Upper lobe of left lung (tissue), 6 donors: Measurements from ENCODE around the gene NTNG2. TPM values are rescaled to one million over a fixed set of nuclear protein-coding genes. Genes with fewer than 3 reads are reported as not detected.

Experiments
- ATAC-seq, 2 donors: fragments of 200-7000 bp; cut with Tn5 transposase; one replicate each; pipeline ENCODE4 v1.9.1; 2022; ENCODE audit warnings: mild to moderate bottlenecking in 2 of 2, moderate library complexity in 2 of 2; ENCODE audit not compliant: low FRiP score in 2 of 2
- DNase-seq, 2 donors: peaks; one replicate each; pipeline ENCODE4 v3.0.0-alpha.2; 2019 to 2020
- H3K27ac ChIP-seq, 4 donors: fragments of 200-600 bp; sonication (generic); one replicate each; pipeline ENCODE4 v1.5.1; 2016 to 2019
- H3K27me3 ChIP-seq, 4 donors: fragments of 200-600 bp; sonication (generic); one replicate each; pipeline ENCODE4 v1.5.1; 2017 to 2019
- H3K36me3 ChIP-seq, 4 donors: fragments of 200-600 bp; sonication (generic); one replicate each; pipeline ENCODE4 v1.5.1; 2016 to 2019
- H3K4me1 ChIP-seq, 4 donors: fragments of 200-600 bp; sonication (generic); one replicate each; pipeline ENCODE4 v1.5.1; 2018 to 2019
- H3K4me3 ChIP-seq, 4 donors: fragments of 200-600 bp; sonication (generic); one replicate each; pipeline ENCODE4 v1.5.1; 2017 to 2019; ENCODE audit warnings: mild to moderate bottlenecking in 2 of 4, moderate library complexity in 1 of 4
- H3K9me3 ChIP-seq, 4 donors: fragments of 200-600 bp; sonication (generic); one replicate each; pipeline ENCODE4 v1.5.1; 2018 to 2019
- EP300 ChIP-seq, 4 donors: sonication (generic); formaldehyde crosslinking; IDR thresholded peaks; one replicate each; pipeline ENCODE4 v1.5.1; 2017; ENCODE audit warnings: antibody characterized with exemption in 4 of 4, control low read depth in 2 of 4
- POLR2A ChIP-seq, 4 donors: fragments of 450-650 bp; IDR thresholded peaks; one replicate each; pipeline ENCODE4 v1.5.1; 2016 to 2017; ENCODE audit warnings: antibody characterized with exemption in 4 of 4, mild to moderate bottlenecking in 2 of 4
- POLR2AphosphoS5 ChIP-seq, 2 donors: sonication (generic); formaldehyde crosslinking; IDR thresholded peaks; one replicate each; pipeline ENCODE4 v1.5.1; 2017; ENCODE audit warnings: antibody characterized with exemption in 2 of 2
- WGBS, 2 donors: methylation state at CpG; one replicate each; pipeline ENCODE4 v1.1.5; 2017 to 2018; 5-methylcytosine and 5-hydroxymethylcytosine counted together
- total RNA-seq, 6 donors: library from RNA; depleted of rRNA in 4 of 6; stranded (reverse); fragments of >200 nt in 4 of 6; gene quantifications; one replicate each; pipeline versions ENCODE4 v1.1.0 to v1.2.1, GENCODE V29; 2016 to 2021
- TF ChIP-seq, protein P1 (sequence below), 6 experiments: fragments of 450-650 bp in 4 of 6; fragments of 200-600 bp in 2 of 6; sonication (generic) in 2 of 6; IDR thresholded peaks; one replicate each; pipeline ENCODE4 v1.5.1; 2016 to 2019; ENCODE audit warnings: antibody characterized with exemption in 6 of 6
- donor health status: DM: no; HTN: no; CAD: no; lungs with moderate emphysema.
- donor health status: DM: no; HTN: yes; CAD: no; lungs with severe emphysema.

NTNG2 gene
- total RNA-seq, 6 donors from 2014 or later = 2.1 to 8.2 (median 4.3) TPM

DNA sequence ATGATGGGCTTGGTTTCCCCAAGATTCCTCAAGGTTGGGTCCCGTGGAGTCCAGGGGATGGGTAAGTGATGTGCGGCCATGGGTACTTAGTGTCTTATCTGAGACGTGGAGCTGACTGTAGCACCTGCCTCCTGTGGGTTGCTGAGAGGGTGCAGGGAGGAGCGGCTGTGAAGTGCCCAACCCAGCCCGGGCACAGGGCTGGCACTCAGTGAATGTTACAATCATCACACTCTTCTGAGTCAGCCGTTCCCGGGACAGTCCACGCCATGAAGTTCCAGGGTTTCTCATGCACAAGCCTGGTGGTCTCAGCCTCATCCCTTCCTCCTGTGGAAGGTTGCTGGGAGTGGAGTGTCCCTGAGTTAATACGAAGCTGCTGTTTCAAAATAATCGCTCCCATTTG lies 29.1 kb downstream of the NTNG2 start:
- ATAC-seq (no peak), DNase-seq (no peak)
- Histone ChIP-seq H3K36me3 (no peaks in the 10 kb centered on the region), H3K27me3 (peaks cover 0 to 3% (median 0%) of the 10 kb centered on the region in 4 donors), H3K4me3 (no peak overlapping the region), H3K27ac (no peak overlapping the region), H3K9me3 (no peaks in the 10 kb centered on the region), H3K4me1 (no peaks in the 10 kb centered on the region)
- 86 to 87% methylated on average over 8 to 10 of the region's 10 CpGs for WGBS, 2 donors
- no peak for TF ChIP-seq POLR2A (IDR thresholded peaks at IDR 0.05)
- no peak for TF ChIP-seq POLR2AphosphoS5 (IDR thresholded peaks at IDR 0.05)
- TF ChIP-seq, protein P1, sequence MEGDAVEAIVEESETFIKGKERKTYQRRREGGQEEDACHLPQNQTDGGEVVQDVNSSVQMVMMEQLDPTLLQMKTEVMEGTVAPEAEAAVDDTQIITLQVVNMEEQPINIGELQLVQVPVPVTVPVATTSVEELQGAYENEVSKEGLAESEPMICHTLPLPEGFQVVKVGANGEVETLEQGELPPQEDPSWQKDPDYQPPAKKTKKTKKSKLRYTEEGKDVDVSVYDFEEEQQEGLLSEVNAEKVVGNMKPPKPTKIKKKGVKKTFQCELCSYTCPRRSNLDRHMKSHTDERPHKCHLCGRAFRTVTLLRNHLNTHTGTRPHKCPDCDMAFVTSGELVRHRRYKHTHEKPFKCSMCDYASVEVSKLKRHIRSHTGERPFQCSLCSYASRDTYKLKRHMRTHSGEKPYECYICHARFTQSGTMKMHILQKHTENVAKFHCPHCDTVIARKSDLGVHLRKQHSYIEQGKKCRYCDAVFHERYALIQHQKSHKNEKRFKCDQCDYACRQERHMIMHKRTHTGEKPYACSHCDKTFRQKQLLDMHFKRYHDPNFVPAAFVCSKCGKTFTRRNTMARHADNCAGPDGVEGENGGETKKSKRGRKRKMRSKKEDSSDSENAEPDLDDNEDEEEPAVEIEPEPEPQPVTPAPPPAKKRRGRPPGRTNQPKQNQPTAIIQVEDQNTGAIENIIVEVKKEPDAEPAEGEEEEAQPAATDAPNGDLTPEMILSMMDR (IDR thresholded peaks at IDR 0.05) = no peak
- TF ChIP-seq EP300 (IDR thresholded peaks at IDR 0.05) = no peak

DNA sequence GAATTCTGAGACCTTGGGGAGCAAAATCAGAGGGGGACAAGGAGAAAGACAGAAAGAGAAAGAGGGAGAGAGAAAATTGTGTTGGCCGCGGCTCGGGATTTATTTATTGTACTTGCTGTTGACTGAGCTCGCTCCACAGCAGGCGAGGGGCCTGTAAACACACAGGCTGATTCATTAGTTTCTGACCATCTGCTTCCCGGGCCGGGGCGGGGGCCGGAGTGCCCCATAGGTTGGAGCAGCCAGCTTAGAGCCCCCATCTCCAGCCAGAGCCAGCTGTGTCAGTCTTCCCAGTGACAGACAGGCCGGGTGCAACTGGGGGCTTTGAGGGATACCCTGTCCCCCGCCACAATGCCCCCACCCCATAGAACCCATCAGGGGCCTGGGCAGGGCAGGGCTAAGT lies 30.9 kb downstream of the NTNG2 start:
- Histone ChIP-seq H3K4me3 (no peak overlapping the region), H3K27me3 (no peaks in the 10 kb centered on the region), H3K9me3 (no peaks in the 10 kb centered on the region), H3K4me1 (no peaks in the 10 kb centered on the region), H3K27ac (no peak overlapping the region), H3K36me3 (no peaks in the 10 kb centered on the region)
- TF ChIP-seq POLR2A (IDR thresholded peaks at IDR 0.05) = no peak
- TF ChIP-seq, protein P1 (IDR thresholded peaks at IDR 0.05) = no peak
- TF ChIP-seq POLR2AphosphoS5 (IDR thresholded peaks at IDR 0.05) = no peak
- TF ChIP-seq EP300 (IDR thresholded peaks at IDR 0.05) = no peak
- ATAC-seq (no peak), DNase-seq (peak in 1 of 2 donors; percentile 64)
- 63 to 76% methylated on average over 8 to 11 of the region's 11 CpGs for WGBS, 2 donors

DNA sequence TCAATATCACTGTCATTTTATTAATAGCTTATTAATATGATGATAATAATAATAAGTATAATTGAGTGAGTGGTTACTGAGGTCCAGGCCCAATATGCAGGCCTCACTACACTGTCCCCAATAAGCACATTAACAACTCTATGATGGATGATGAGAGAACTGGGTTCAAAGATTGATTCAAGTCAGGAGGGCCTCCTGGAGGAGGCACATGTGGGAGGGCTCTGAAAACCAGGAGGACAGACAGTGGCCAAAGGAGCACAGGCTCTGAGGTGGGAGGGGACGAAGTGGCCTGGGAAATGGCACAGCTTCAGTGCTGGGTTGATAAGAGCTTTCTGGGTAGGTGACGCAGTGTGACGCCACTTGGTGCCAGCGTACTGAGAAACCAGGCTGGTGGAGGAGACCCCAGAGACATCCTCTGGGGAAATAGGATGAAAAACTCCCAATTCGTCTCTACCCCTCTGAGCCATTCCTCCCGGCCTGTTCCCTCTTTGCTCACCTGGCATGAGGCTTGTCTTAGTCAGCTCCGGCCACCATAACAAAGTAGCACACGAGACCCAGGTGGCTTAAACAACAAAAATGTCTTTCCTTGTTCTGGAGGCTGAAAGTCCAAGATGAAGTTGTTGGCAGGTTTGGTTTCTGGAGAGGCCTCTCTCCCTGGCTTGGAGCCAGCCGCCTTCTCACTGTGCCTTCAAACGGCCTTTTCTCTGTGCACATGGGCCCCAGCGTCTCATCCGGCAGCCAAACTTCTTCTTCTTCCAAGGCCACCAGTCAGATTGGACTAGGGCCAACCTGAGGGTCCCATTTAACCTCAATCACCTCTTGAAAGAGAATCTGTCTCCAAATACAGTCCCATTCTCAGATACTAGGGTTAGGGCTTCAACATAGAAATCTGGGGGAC lies 31.6 kb downstream of the NTNG2 start:
- 86% methylated on average over 10 to 12 of the region's 12 CpGs for WGBS, 2 donors
- ATAC-seq (no peak), DNase-seq (no peak)
- H3K36me3 ChIP-seq = no peaks in the 10 kb centered on the region
- no peak overlapping the region for H3K4me3 ChIP-seq
- no peak overlapping the region for H3K27ac ChIP-seq
- no peaks in the 10 kb centered on the region for H3K4me1 ChIP-seq
- no peaks in the 10 kb centered on the region for H3K27me3 ChIP-seq
- TF ChIP-seq POLR2A (IDR thresholded peaks at IDR 0.05) (no peak), EP300 (IDR thresholded peaks at IDR 0.05) (no peak), POLR2AphosphoS5 (IDR thresholded peaks at IDR 0.05) (no peak)
- TF ChIP-seq, protein P1 (IDR thresholded peaks at IDR 0.05) = no peak
- H3K9me3 ChIP-seq = no peaks in the 10 kb centered on the region

DNA sequence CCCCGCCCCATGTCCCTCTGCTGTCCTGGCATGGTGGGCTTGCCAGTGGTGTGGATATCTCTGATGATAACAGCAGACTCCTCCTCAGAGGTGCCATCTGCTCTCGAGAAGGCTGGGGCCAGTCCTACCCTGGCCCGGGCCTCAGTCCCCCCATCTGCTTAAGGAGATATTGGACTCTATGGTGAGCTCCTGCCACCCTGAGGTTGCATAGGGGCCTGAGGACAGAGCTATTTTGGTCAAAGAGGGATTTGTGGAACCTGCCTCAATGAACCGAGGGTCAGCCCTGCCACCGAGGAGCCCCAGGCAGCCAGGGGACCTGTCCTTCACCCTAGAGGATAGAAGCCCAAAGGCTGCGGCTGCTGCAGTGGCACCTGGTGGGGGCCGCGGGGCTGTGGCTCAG lies 32.6 kb downstream of the NTNG2 start:
- DNase-seq = peak in 1 of 2 donors; percentile 45

More for the DNA sequence above, 32.6 kb downstream of the NTNG2 start:
- H3K4me3 ChIP-seq = no peak overlapping the region
- H3K27ac ChIP-seq = no peak overlapping the region
- no peaks in the 10 kb centered on the region for H3K27me3 ChIP-seq
- no peaks in the 10 kb centered on the region for H3K36me3 ChIP-seq
- ATAC-seq = no peak
- H3K9me3 ChIP-seq = no peaks in the 10 kb centered on the region
- WGBS, 2 donors = 87% methylated on average over 8 of the region's 8 CpGs; no CpG with 5 or more reads in 1 of the 2 donors
- TF ChIP-seq, protein P1 (IDR thresholded peaks at IDR 0.05) = no peak
- TF ChIP-seq EP300 (IDR thresholded peaks at IDR 0.05) = no peak
- TF ChIP-seq POLR2AphosphoS5 (IDR thresholded peaks at IDR 0.05) = no peak
- TF ChIP-seq POLR2A (IDR thresholded peaks at IDR 0.05) = no peak
- H3K4me1 ChIP-seq = no peaks in the 10 kb centered on the region
